Ovary (tissue), 3 donors: ENCODE results near the gene PSMD7.

Experiments
- CTCF ChIP-seq, 3 donors: fragments of 450-650 bp in 2 of 3; fragments of 200-600 bp in 1 of 3; IDR thresholded peaks; one replicate each; pipeline versions ENCODE4 v1.5.1 to v1.8.0; 2016 to 2022; ENCODE audit warnings: antibody characterized with exemption in 3 of 3, mild to moderate bottlenecking in 1 of 3
- EP300 ChIP-seq: sonication (generic); formaldehyde crosslinking; IDR thresholded peaks from one replicate; pipeline ENCODE4 v1.6.1; 2017; ENCODE audit warnings: antibody characterized with exemption
- donor health status: DM: no; HTN: no; CAD: no.

GRCh38 chr16:74304164-74304834 lies 7.7 kb downstream of the PSMD7 start:
- no peak for TF ChIP-seq CTCF (IDR thresholded peaks at IDR 0.05)
- TF ChIP-seq EP300 = no peak
